ENCODE data around the gene FAM241A. TPM values are rescaled to one million over a fixed set of nuclear protein-coding genes. Genes with fewer than 3 reads are reported as not detected.
"Not testable (repeated sequence)": the region's sequence is repeated elsewhere in the genome, so short reads cannot be mapped to it uniquely, and the experiment has no call there.

The FAM241A gene
- total and polyA plus RNA-seq, 9 of the 15 experiments (the other 6 are each of a cell fraction or from before 2014, with no cell fraction given): 2.3 to 8.5 (median 5.3) TPM

DNA sequence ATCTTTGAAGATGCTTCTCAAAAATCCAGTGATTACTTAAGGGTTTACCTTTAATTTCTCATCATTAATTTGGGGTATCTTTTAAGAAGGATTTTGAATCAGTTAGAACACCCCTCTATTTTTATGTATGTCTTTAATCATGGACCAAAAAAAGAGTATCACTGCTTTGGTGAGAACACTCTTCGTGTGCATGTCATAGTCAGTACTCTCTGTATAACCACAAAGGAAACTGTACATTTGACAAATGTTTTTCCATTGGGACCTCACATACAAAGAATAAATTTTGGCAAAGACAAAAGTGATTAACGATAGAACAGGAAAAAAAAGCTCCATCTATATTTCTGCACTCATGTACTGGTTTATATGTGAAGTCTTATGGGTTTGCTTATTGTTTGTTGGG, 31.3 kb downstream of the FAM241A start:
- no peak for ATAC-seq
- Histone ChIP-seq H3K9ac (ENCODE audit: insufficient read depth in 1 of 2, low read depth in 2 of 2, low read length in 2 of 2) (no peak overlapping the region), H4K20me1 (replicated peaks; ENCODE audit: control insufficient read depth, insufficient read depth, low read length) (no peaks in the 10 kb centered on the region), H3K4me3 (no peak overlapping the region), H3K36me3 (ENCODE audit: control insufficient read depth, insufficient read depth, low read length) (peaks cover 13% of the 10 kb centered on the region; the same call in 2 of the 3 replicates), H3K27me3 (ENCODE audit: control insufficient read depth in 2 of 2, insufficient read depth in 2 of 2, low read length in 2 of 2) (no peaks in the 10 kb centered on the region), H3K9me3 (replicated peaks; ENCODE audit: control insufficient read depth, insufficient read depth, low read depth, low read length) (no peaks in the 10 kb centered on the region), H3K4me1 (replicated peaks in 1 of 2; ENCODE audit: control insufficient read depth in 2 of 2, insufficient read depth in 2 of 2, low read length in 2 of 2) (no peaks in the 10 kb centered on the region), H3K79me2 (ENCODE audit: control insufficient read depth, insufficient read depth, low read length) (no peaks in the 10 kb centered on the region), H3K4me2 (ENCODE audit: insufficient read depth, low read length) (no peak overlapping the region), H3K9me1 (ENCODE audit: control insufficient read depth, insufficient read depth, low read length) (no peaks in the 10 kb centered on the region), H3K27ac (ENCODE audit: extremely low read depth, low read depth, low read length) (no peak overlapping the region), H2AFZ (ENCODE audit: low read depth, low read length) (no peak overlapping the region)
- no peak for FAIRE-seq
- TF ChIP-seq, protein P1, sequence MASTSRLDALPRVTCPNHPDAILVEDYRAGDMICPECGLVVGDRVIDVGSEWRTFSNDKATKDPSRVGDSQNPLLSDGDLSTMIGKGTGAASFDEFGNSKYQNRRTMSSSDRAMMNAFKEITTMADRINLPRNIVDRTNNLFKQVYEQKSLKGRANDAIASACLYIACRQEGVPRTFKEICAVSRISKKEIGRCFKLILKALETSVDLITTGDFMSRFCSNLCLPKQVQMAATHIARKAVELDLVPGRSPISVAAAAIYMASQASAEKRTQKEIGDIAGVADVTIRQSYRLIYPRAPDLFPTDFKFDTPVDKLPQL (IDR thresholded peaks at IDR 0.05; ENCODE audit: extremely low read depth, insufficient read length): no peak
- TF ChIP-seq ZNF263 (CRISPR knock-in tag; IDR thresholded peaks at IDR 0.05; ENCODE audit: borderline replicate concordance) (no peak), RFX5 (IDR thresholded peaks at IDR 0.05; ENCODE audit: low read depth, low read length) (no peak), PPARD (CRISPR knock-in tag; IDR thresholded peaks at IDR 0.05) (no peak), HNRNPUL1 (IDR thresholded peaks at IDR 0.05; ENCODE audit: low read length) (no peak), NFE2L1 (tag; IDR thresholded peaks at IDR 0.05; ENCODE audit: borderline replicate concordance, low read depth) (no peak), PRMT5 (CRISPR knock-in tag; IDR thresholded peaks at IDR 0.05) (no peak), SIX5 (IDR thresholded peaks at IDR 0.05; ENCODE audit: borderline replicate concordance in 1 of 2, insufficient read depth in 1 of 2, low read depth in 1 of 2, low read length in 2 of 2) (no peak), HCFC1 (IDR thresholded peaks at IDR 0.05; ENCODE audit: low read depth, low read length) (no peak), ELF4 (CRISPR knock-in tag; IDR thresholded peaks at IDR 0.05) (no peak), SAFB2 (IDR thresholded peaks at IDR 0.05; ENCODE audit: borderline replicate concordance, low read depth, low read length, severe bottlenecking) (no peak), TAF7 (tag; IDR thresholded peaks at IDR 0.05) (no peak), NRF1 (conservative IDR thresholded peaks at IDR 0.05 in 1 of 2, IDR thresholded peaks at IDR 0.05 in 1 of 2) (no peak)
- TF ChIP-seq, protein P2, sequence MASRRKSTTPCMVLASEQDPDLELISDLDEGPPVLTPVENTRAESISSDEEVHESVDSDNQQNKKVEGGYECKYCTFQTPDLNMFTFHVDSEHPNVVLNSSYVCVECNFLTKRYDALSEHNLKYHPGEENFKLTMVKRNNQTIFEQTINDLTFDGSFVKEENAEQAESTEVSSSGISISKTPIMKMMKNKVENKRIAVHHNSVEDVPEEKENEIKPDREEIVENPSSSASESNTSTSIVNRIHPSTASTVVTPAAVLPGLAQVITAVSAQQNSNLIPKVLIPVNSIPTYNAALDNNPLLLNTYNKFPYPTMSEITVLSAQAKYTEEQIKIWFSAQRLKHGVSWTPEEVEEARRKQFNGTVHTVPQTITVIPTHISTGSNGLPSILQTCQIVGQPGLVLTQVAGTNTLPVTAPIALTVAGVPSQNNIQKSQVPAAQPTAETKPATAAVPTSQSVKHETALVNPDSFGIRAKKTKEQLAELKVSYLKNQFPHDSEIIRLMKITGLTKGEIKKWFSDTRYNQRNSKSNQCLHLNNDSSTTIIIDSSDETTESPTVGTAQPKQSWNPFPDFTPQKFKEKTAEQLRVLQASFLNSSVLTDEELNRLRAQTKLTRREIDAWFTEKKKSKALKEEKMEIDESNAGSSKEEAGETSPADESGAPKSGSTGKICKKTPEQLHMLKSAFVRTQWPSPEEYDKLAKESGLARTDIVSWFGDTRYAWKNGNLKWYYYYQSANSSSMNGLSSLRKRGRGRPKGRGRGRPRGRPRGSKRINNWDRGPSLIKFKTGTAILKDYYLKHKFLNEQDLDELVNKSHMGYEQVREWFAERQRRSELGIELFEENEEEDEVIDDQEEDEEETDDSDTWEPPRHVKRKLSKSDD (conservative IDR thresholded peaks at IDR 0.05; ENCODE audit: low read length): no peak
- intact Hi-C loops (cut with micrococcal nuclease) (no loop called here), in situ Hi-C loops (cut with MboI) (no loop called here)
- CTCF ChIA-PET (ENCODE audit: low intra/inter-chr PET ratio): no interaction called here
- WGBS (ENCODE audit: insufficient coverage, low coverage, missing lambda C conversion rate): 60% methylated on average over 2 of the region's 2 CpGs
- POLR2A ChIA-PET: no interaction called here
- no TSS peak for BruUV-seq (replicated peaks)
- no peak for DNase-seq (ENCODE audit: extremely low read depth in 1 of 4, low spot score in 3 of 4)

- H3K4me1 ChIP-seq (replicated peaks in 1 of 2; ENCODE audit: control insufficient read depth in 2 of 2, insufficient read depth in 2 of 2, low read length in 2 of 2); BruUV-seq (replicated peaks); H3K79me2 ChIP-seq (ENCODE audit: control insufficient read depth, insufficient read depth, low read length); H3K4me2 ChIP-seq (ENCODE audit: insufficient read depth, low read length); intact Hi-C loops (cut with micrococcal nuclease); H3K27me3 ChIP-seq (ENCODE audit: control insufficient read depth in 2 of 2, insufficient read depth in 2 of 2, low read length in 2 of 2); CTCF ChIA-PET (ENCODE audit: low intra/inter-chr PET ratio); DNase-seq (ENCODE audit: extremely low read depth in 1 of 4, low spot score in 3 of 4); H3K4me3 ChIP-seq; H3K9me1 ChIP-seq (ENCODE audit: control insufficient read depth, insufficient read depth, low read length); H3K9ac ChIP-seq (ENCODE audit: insufficient read depth in 1 of 2, low read depth in 2 of 2, low read length in 2 of 2); ATAC-seq; H3K27ac ChIP-seq (ENCODE audit: extremely low read depth, low read depth, low read length); FAIRE-seq; in situ Hi-C loops (cut with MboI); H3K36me3 ChIP-seq (ENCODE audit: control insufficient read depth, insufficient read depth, low read length); H3K9me3 ChIP-seq (replicated peaks; ENCODE audit: control insufficient read depth, insufficient read depth, low read depth, low read length); POLR2A ChIA-PET; H4K20me1 ChIP-seq (replicated peaks; ENCODE audit: control insufficient read depth, insufficient read depth, low read length); H2AFZ ChIP-seq (ENCODE audit: low read depth, low read length): not testable (repeated sequence)
- 82% methylated on average over 3 of the region's 3 CpGs for WGBS (ENCODE audit: insufficient coverage, low coverage, missing lambda C conversion rate)
These were observed 33.5 kb downstream of the FAM241A start for GRCh38 chr4:112178741-112179140.

All from K562 (cell line).